Body of pancreas (tissue), 4 donors: Measurements from ENCODE around the gene ADGRB3. TPM values are rescaled to one million over a fixed set of nuclear protein-coding genes. Genes with fewer than 3 reads are reported as not detected.
"Not testable (repeated sequence)": the region's sequence is repeated elsewhere in the genome, so short reads cannot be mapped to it uniquely, and the experiment has no call there.

Source experiments
- ATAC-seq: fragments of 150-250 bp; one replicate; pipeline ENCODE4 v1.9.1; 2016
- DNase-seq, 4 donors: peaks; one replicate each; pipeline ENCODE4 v3.0.0-alpha.2; 2019
- H3K27ac ChIP-seq, 4 donors: fragments of 200-600 bp; sonication (generic); 1 replicate in 3 of 4; 2 replicates in 1 of 4; pipeline versions ENCODE4 v1.5.1 to v1.6.1; 2016 to 2019; ENCODE audit warnings: mild to moderate bottlenecking in 1 of 4, mixed read lengths in 1 of 4, moderate library complexity in 1 of 4
- H3K27me3 ChIP-seq, 2 donors: fragments of 200-600 bp; sonication (generic); one replicate each; pipeline ENCODE4 v1.6.0; 2016; ENCODE audit warnings: mild to moderate bottlenecking in 1 of 2
- H3K36me3 ChIP-seq, 2 donors: fragments of 200-600 bp; sonication (generic); replicated peaks in 1 of 2; 2 replicates each; pipeline ENCODE4 v1.5.1; 2016; ENCODE audit warnings: low read depth in 2 of 2; ENCODE audit not compliant: insufficient read depth in 1 of 2
- H3K4me1 ChIP-seq: fragments of 200-600 bp; sonication (generic); one replicate; pipeline ENCODE4 v1.6.0; 2016
- H3K4me3 ChIP-seq, 2 donors: fragments of 200-600 bp; sonication (generic); 1 replicate in 1 of 2; 2 replicates in 1 of 2; pipeline ENCODE4 v1.5.1; 2016 to 2019
- H3K9me3 ChIP-seq, 3 donors: fragments of 200-600 bp; sonication (generic); 1 replicate in 2 of 3; 2 replicates in 1 of 3; pipeline ENCODE4 v1.5.1; 2016
- CTCF ChIP-seq, 7 experiments: fragments of 450-650 bp in 4 of 7; fragments of 200-600 bp in 3 of 7; sonication (generic) in 3 of 7; IDR thresholded peaks; one replicate each; pipeline ENCODE4 v1.5.1; 2016 to 2019; ENCODE audit warnings: antibody characterized with exemption in 7 of 7
- POLR2A ChIP-seq, 3 donors: fragments of 450-650 bp; IDR thresholded peaks; one replicate each; pipeline ENCODE4 v1.6.1; 2016; ENCODE audit warnings: antibody characterized with exemption in 3 of 3, mild to moderate bottlenecking in 2 of 3
- WGBS, 2 donors: methylation state at CpG; one replicate each; pipeline ENCODE4 v1.1.5; 2017; 5-methylcytosine and 5-hydroxymethylcytosine counted together
- intact Hi-C: fragments of 100-400 bp; cut with DNase I; formaldehyde crosslinking; loops from one replicate; pipeline ENCODE4 v1.15.1; 2023
- total RNA-seq, 2 donors: library from RNA; depleted of rRNA; stranded (reverse); fragments of >200 nt; gene quantifications; one replicate each; pipeline ENCODE4 v1.1.0, GENCODE V29; 2016

Gene ADGRB3
- total RNA-seq, 2 donors from 2014 or later = under 0.01 to 1.3 TPM

GRCh38 chr6:68675548-68675947, 40.5 kb downstream of the ADGRB3 start:
- ATAC-seq = no peak
- DNase-seq = no peak
- no peak overlapping the region for H3K27ac ChIP-seq
- WGBS, 2 donors = 68 to 72% methylated on average over 4 of the region's 4 CpGs
- H3K4me3 ChIP-seq = no peak overlapping the region
- no peaks in the 10 kb centered on the region for H3K27me3 ChIP-seq
- intact Hi-C loops = no loop called here
- H3K36me3 ChIP-seq = no peaks in the 10 kb centered on the region
- no peaks in the 10 kb centered on the region for H3K9me3 ChIP-seq
- no peaks in the 10 kb centered on the region for H3K4me1 ChIP-seq
- TF ChIP-seq POLR2A (IDR thresholded peaks at IDR 0.05) (no peak), CTCF (IDR thresholded peaks at IDR 0.05) (no peak)

GRCh38 chr6:68676094-68676493, 41.0 kb downstream of the ADGRB3 start:
- H3K4me1 ChIP-seq, H3K4me3 ChIP-seq, H3K27ac ChIP-seq, H3K36me3 ChIP-seq, H3K27me3 ChIP-seq, ATAC-seq, intact Hi-C loops, DNase-seq, H3K9me3 ChIP-seq: not testable (repeated sequence)
- WGBS, 2 donors = 79 to 81% methylated on average over 16 of the region's 16 CpGs

- Histone ChIP-seq H3K27ac (no peak overlapping the region), H3K27me3 (no peaks in the 10 kb centered on the region), H3K4me1 (no peaks in the 10 kb centered on the region), H3K9me3 (no peaks in the 10 kb centered on the region), H3K4me3 (no peak overlapping the region), H3K36me3 (no peaks in the 10 kb centered on the region)
- ATAC-seq = no peak
- WGBS, 2 donors = 56 to 71% methylated on average over 3 of the region's 3 CpGs
- TF ChIP-seq CTCF (IDR thresholded peaks at IDR 0.05) (no peak), POLR2A (IDR thresholded peaks at IDR 0.05) (no peak)
- intact Hi-C loops = no loop called here
- no peak for DNase-seq
Measured at GRCh38 chr6:68677058-68677457, 42.0 kb downstream of the ADGRB3 start.

DNA sequence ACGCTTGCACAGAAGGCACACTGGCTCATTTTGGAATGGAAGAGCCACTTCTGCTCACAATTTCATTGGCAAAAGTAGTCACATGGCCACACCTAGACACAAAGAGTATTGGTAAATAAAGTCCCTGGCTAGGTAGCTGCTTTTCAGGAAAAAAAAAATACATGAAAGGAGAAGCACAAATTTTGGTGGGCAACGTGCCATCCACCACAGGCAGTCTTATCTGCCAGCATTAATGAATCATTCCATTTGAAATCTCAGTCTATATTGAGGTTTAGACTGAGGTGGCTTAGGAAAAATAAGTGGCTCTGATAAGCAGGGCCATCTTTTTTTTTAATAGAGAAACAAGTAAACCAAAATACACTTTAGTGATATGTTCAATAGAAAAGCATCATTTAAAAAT, 44.3 kb downstream of the ADGRB3 start:
- TF ChIP-seq CTCF (IDR thresholded peaks at IDR 0.05) (no peak), POLR2A (IDR thresholded peaks at IDR 0.05) (no peak)
- Histone ChIP-seq H3K27me3 (no peaks in the 10 kb centered on the region), H3K27ac (no peak overlapping the region), H3K4me1 (no peaks in the 10 kb centered on the region), H3K4me3 (no peak overlapping the region), H3K36me3 (no peaks in the 10 kb centered on the region), H3K9me3 (no peaks in the 10 kb centered on the region)
- ATAC-seq (no peak), DNase-seq (no peak)
- intact Hi-C loops = no loop called here
- WGBS, 2 donors = 36 to 44% methylated on average over 2 of the region's 2 CpGs

DNA sequence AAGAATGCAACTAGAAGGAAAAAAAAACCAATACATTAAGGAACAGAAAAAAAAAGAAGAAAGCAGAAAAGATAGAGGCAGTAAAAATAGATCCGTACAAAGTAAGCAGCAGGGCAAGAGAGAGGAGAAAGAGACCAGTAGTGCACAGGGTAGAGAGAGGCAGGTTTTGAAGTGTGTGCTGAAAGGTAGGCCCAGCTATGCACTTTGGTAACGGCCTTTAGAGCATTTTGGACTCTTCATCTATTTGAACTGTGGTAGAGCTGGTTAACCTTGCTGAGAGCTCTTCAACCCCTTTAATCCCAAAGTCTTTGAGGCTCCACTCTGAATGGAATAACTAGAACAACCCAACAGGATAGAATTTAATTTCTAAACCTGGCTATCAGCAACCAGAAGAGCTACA, 45.2 kb downstream of the ADGRB3 start:
- ATAC-seq = no peak
- Histone ChIP-seq H3K9me3 (no peaks in the 10 kb centered on the region), H3K36me3 (no peaks in the 10 kb centered on the region), H3K27ac (no peak overlapping the region), H3K27me3 (no peaks in the 10 kb centered on the region), H3K4me3 (no peak overlapping the region), H3K4me1 (no peaks in the 10 kb centered on the region)
- TF ChIP-seq CTCF (IDR thresholded peaks at IDR 0.05) = no peak
- TF ChIP-seq POLR2A (IDR thresholded peaks at IDR 0.05) = no peak
- intact Hi-C loops = no loop called here
- DNase-seq = no peak
- WGBS, 2 donors = 61 to 69% methylated on average over 2 of the region's 2 CpGs
